Stimulated activated CD4-positive, alpha-beta T cell treated with anti-CD3 and anti-CD28 coated beads, Interleukin-4, amount 100 ng/mL, for 1 hour (primary cell): ENCODE measurements around the gene SNAP29.
"Not testable (repeated sequence)": the region's sequence is repeated elsewhere in the genome, so short reads cannot be mapped to it uniquely, and the experiment has no call there.

Source experiments
- DNase-seq: peaks from one replicate; pipeline ENCODE4 v3.0.0-alpha.2; 2020

Gene SNAP29

GRCh38 chr22:20903093-20903492 lies 44.3 kb downstream of the SNAP29 start:
- no peak for DNase-seq

DNA sequence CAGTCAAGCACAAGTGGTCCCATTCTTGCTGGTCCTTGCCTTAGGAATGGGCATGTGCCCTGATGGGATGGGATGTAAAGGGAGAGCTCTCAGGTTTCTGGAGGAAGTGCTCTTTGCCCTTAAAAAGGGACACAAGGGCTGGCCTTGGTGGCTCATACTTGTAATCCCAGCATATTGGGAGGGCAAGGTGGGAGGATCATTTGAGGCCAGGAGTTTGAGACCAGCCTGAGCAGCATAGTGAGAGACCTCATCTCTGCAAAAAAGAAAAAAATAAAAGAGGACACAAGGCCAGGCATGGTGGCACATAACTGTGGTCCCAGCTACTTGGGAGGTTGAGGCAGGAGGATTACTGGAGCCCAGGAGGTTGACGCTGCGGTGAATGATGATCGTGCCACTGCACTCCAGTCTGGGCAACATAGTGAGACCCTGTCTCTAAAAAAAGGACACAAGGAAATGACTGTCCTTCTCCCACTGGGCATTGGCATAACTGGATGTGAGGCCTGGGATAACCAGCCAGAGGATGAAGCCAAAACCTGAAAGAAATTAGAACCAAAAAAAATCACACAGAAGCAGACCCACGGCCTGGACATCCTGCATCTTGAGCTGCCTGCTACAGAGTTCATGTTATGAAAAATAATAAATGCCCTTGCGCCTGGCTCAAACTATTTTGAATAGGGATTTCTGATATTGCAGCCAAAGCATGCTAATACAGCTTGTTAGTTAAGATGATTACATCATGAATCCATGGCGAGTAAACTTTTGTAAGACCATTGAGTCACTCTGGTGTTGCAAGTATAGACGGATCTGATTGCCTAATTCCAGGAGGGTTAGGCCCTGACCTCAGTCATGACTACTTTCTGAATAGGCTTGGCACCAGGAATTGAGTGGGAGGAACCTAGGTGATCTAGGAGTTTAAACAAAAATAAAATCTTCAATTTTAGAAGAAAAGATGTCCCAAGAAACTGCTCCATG lies 45.5 kb downstream of the SNAP29 start:
- no peak for DNase-seq

GRCh38 chr22:20904980-20905355 lies 46.2 kb downstream of the SNAP29 start:
- DNase-seq: no peak

DNA sequence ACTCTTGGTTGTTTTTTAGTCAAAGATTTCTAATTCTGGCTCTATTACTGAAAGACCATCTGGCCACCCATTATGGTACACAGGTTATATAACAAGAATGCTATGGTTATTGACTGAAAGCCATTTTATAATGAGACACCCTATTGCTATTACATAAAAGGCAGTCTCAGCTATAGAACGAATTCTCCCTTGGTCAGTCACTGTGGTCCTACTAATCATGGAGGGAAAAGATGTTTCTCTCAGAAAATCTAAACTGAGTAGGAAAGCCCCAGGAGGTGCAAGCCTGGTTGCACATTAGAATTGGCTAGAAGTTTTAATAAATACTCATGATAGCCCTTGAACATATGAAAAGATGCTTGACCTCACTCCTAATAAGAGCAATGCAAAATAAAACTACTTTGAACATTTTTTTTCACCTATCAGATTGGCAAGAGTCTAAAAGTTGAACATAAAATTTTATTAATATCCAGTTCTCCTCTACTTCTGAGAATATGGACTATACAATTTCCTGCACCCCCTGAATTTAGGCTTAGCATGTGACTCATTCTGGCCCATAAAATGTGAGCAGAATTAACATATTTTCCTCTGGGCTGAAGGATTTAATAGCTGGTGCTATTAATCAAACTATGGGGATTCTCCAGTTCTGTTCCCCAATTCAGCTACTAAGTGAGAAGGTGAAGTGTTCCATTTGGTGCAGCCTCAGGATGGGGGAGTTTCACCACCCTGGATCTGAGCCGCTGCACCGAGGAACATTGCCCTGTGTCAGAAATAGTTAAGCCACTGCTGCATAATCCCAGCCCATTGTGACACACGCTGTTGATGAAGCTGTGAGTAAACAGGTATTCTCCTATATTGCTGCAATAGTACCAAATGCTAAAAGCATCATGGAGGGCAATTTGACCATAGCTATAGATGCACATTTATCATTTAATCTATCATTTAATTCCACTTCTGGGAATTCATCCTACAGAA lies 46.9 kb downstream of the SNAP29 start:
- no peak for DNase-seq

DNA sequence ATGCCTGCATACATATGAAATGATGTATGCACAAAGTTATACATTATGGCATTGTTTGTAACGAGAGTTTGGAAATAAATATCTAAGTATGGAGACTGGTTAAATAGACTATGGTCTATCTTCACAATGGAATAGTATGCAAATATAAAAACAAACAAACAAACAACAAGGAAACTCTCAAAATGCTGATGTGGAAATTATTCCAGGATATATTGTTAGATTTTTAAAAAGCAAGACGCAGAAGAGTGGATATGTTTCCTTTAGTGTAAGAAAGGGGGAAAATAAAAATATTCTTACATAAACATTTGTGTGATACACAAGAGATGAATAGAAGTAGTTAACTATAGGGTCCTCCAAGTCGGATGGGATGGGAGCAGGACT lies 47.6 kb downstream of the SNAP29 start:
- no peak for DNase-seq

- not testable (repeated sequence) for DNase-seq
Observed at GRCh38 chr22:20908717-20909116, 49.9 kb downstream of the SNAP29 start.

DNA sequence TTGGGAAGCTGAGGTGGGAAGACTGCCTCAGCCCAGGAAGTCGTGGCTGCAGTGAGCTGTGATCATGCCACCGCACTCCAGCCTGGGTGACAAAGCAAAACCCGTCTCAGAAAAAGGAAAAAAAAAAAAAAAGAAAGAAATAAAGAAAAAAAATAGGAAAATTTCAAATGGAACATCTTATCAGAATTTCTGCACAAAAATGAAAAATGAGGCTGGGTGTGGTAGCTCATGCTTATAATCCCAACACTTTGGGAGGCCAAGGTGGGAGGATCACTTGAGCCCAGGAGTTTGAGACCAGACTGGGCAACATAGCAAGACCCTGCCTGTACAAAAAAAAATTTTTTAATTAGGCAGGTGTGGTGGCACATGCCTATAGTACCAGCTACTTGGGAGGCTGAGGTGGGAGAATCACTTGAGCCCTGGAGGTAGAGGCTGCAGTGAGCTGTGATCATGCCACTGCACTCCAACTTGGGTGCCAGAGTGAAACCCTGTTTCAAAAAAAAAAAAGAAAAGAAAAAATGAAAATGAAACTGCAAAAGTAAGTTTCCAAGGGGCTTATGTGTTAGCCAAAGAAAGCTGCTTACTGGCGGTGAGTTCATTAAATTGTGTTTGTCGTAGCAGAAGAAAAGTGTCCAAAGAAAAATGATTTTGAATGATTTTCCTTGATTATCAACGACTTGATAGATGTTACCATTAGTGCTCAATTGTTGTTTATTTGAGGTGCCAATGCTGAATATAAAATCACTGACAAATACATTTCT lies 50.9 kb downstream of the SNAP29 start:
- DNase-seq: no peak

DNA sequence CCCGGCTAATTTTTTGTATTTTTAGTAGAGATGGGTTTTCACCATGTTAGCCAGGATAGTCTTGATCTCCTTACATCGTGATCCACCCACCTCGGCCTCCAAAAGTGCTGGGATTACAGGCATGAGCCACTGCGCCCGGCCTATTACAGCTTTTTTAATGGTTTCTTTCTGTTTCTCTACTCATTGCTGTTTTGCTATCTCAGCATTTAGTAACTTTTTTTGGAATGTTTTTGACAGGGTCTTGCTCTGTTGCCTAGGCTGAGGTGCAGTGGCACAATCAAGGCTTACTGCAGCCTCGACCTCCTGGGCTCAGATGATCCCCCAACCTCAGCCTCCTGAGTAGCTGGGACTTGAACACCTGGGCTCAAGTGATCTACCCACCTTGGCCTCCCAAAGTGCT lies 53.7 kb downstream of the SNAP29 start:
- no peak for DNase-seq

DNA sequence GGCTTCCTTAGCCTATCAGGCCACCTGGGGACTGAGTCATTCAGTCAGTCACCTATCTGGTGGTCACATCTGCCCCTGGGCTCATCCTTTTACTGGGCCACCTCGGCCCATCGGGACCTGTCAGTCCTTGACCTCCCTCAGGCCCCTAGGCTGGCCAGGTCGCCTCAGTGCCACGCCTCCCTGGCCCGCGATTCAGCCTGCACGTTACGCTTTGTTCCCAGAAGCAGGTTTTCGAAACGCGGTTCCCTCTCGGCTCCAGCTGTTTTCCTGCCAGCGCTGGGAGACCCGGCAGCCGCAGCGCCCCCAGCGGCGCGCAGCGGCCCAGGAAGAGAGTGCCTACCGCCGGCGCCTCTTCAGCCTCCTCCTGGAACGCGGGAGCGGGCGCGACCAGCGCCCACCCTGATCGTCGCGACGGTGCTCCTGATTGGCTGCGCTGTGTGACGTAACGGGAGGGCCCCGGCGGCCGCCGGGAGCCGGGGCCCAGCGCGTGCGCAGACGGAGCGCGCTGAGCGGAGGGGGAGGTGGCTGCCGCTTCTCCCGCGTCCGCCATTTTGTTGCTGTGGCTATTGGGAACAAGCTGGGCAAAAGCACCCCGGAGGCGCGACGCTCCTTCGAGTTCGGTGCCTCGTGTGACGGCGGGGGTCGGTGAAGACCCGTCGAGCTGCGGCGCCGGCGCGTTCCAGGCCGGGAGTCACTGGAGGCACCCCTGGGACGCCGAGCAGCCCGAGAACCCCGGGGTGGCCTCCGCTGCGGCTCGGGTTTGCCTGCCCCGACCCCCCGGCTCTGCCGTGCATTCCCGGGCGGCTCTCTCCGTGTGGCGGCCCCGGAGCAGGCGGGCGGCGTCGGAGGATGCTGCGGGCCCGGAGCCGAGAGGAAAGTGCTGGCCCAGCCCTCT lies 58.4 kb downstream of the SNAP29 start, which contains the start of gene CRKL:
Gene CRKL (plus strand): TSS at position 492 of the 895 bp plus-strand sequence. CDS start 528 bp downstream, outside the sequence.
- DNase-seq: peak; percentile 96

GRCh38 chr22:20918663-20919218 lies 59.9 kb downstream of the SNAP29 start:
- DNase-seq: no peak

DNA sequence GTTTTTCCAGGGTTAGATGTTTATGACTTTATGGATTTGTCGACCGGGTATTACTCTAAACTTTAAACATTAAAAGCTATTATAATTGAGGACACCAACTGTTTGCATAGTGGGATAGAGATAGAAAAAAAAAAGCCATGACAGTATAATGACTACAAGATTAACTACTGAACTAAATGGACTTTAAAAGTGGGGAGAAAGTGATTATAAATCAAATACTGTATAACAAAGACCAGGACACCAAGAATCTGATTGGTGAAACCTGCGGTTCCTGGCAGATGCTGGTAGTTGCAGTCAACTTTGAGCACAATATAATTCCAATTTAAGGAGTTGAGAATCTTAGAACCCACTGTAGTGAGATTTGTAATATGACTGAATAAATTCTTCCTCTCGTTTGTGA lies 60.9 kb downstream of the SNAP29 start:
- DNase-seq: no peak

DNA sequence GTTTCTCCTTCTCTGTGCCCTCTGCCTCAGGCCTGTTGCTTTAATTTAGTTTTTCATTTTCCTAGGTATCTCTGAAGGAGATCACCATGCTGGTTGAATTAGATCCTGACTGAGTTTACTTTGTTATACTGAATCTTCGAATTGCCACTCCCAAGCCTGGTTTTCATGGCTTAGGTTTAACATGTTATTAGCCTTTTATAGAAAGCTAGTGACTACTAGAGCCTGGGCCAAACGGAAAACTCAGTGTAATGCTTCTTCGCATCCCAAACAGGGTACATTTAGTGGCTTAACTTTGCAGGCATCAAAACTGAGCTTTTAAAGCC lies 62.0 kb downstream of the SNAP29 start:
- no peak for DNase-seq

GRCh38 chr22:20922141-20922751 lies 63.4 kb downstream of the SNAP29 start:
- DNase-seq: no peak

DNA sequence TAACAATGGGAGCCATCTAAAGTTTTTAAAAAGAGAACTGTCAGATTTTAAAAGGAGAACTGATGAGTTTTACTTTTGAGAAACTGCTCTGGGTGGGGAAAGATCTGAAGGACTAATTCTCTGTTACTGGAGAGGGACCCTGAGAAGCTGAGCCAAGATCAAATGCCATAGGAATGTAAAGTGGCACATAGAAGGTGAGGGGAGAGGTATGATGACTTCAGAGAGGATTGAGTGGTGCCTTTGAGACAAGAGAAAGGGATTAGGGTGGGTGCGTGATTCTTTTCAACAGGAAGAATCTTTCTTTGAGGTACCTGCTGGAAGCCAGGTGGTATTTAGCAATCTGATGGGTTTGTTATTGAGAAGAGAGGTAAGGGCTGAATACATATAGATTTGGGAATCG lies 67.4 kb downstream of the SNAP29 start:
- no peak for DNase-seq

DNA sequence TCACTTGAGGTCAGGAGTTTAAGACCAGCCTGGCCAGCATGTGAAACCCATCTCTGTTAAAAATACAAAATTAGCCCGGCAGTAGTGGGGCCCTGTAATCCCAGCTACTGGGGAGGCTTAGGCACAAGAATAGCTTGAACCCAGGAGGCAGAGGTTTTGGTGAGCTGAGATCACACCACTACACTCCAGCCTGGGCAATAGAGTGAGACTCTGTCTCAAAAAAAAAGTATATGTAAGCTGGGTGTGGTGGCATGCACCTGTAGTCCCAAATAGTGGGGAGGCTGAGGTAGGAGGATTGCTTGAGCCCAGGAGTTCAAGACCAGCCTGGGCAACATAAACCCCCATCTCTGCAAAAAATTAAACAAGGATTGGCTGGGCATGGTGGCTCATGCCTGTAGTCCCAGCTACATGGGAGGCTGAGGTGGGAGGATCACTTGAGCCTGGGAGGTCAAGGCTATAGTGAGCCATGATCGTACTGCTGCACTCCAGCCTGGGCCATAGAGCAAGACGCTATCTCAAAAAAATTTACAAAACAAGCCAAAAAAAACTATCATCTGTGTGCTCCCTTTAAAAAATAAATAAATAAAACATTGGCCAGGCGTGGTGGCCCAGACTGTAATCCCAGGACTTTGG lies 69.2 kb downstream of the SNAP29 start:
- no peak for DNase-seq

- DNase-seq: no peak
Observed at GRCh38 chr22:20928573-20928967, 69.8 kb downstream of the SNAP29 start.

GRCh38 chr22:20930004-20930403 lies 71.2 kb downstream of the SNAP29 start:
- no peak for DNase-seq

- not testable (repeated sequence) for DNase-seq
Observed at GRCh38 chr22:20930435-20930834, 71.6 kb downstream of the SNAP29 start.

- no peak for DNase-seq
Observed at GRCh38 chr22:20931126-20931654, 72.4 kb downstream of the SNAP29 start.

DNA sequence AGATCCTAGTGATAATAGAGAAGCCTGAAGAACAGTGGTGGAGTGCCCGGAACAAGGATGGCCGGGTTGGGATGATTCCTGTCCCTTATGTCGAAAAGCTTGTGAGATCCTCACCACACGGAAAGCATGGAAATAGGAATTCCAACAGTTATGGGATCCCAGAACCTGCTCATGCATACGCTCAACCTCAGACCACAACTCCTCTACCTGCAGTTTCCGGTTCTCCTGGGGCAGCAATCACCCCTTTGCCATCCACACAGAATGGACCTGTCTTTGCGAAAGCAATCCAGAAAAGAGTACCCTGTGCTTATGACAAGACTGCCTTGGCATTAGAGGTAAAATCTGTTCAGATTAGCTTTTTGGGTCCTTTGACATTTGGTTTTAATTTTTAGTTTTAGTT lies 75.1 kb downstream of the SNAP29 start:
- DNase-seq: no peak
